SKM-1 (cell line): ENCODE results near the gene GCAT.
"Not testable (repeated sequence)": the region's sequence is repeated elsewhere in the genome, so short reads cannot be mapped to it uniquely, and the experiment has no call there.

Source experiments
- DNase-seq: peaks from one replicate; lab custom pipeline; 2025; ENCODE audit not compliant: unreplicated experiment; lab: John Stamatoyannopoulos, UW

The GCAT gene

GRCh38 chr22:37782340-37783168 is 25.2 kb upstream of the GCAT start:
- no peak for DNase-seq

- no peak for DNase-seq
Measured at GRCh38 chr22:37784829-37785495, 22.8 kb upstream of the GCAT start.

- DNase-seq = no peak
Measured at GRCh38 chr22:37790234-37790633, 17.5 kb upstream of the GCAT start.

GRCh38 chr22:37792494-37792893 is 15.2 kb upstream of the GCAT start:
- DNase-seq = no peak

GRCh38 chr22:37794376-37794775 is 13.4 kb upstream of the GCAT start:
- no peak for DNase-seq

- no peak for DNase-seq
Measured at GRCh38 chr22:37796079-37796478, 11.7 kb upstream of the GCAT start.

- not testable (repeated sequence) for DNase-seq
Measured at GRCh38 chr22:37797259-37797658, 10.5 kb upstream of the GCAT start.

GRCh38 chr22:37797874-37798500 is 9.7 kb upstream of the GCAT start:
- no peak for DNase-seq

GRCh38 chr22:37799979-37800378 is 7.8 kb upstream of the GCAT start:
- not testable (repeated sequence) for DNase-seq

- DNase-seq = no peak
Measured at GRCh38 chr22:37801946-37802309, 5.8 kb upstream of the GCAT start.

- no peak for DNase-seq
Measured at GRCh38 chr22:37802310-37803194, 5.2 kb upstream of the GCAT start.

- no peak for DNase-seq
Measured at GRCh38 chr22:37803195-37803638, 4.5 kb upstream of the GCAT start.

- no peak for DNase-seq
Measured at GRCh38 chr22:37803639-37804351, 3.9 kb upstream of the GCAT start.

GRCh38 chr22:37804352-37804880 is 3.3 kb upstream of the GCAT start:
- DNase-seq = no peak

GRCh38 chr22:37804881-37805809 is 2.6 kb upstream of the GCAT start:
- DNase-seq = peak; percentile 67

- DNase-seq = no peak
Measured at GRCh38 chr22:37805810-37806277, 1.9 kb upstream of the GCAT start.

- DNase-seq = no peak
Measured at GRCh38 chr22:37806409-37807333, 1.1 kb upstream of the GCAT start.

GRCh38 chr22:37808294-37808657 is 542 bp downstream of the GCAT start:
- no peak for DNase-seq
